ENCODE measurements around the gene ZMYM2. TPM values are rescaled to one million over a fixed set of nuclear protein-coding genes. Genes with fewer than 3 reads are reported as not detected.
"Not testable (repeated sequence)": the region's sequence is repeated elsewhere in the genome, so short reads cannot be mapped to it uniquely, and the experiment has no call there.

The ZMYM2 gene
- total RNA-seq, 4 donors from 2014 or later, result 44.5 to 217 (median 57.0) TPM

- Histone ChIP-seq H3K27me3 (no peaks in the 10 kb centered on the region), H3K9me3 (no peaks in the 10 kb centered on the region), H3K4me3 (no peak overlapping the region), H3K4me1 (no peaks in the 10 kb centered on the region), H3K27ac (no peak overlapping the region), H3K36me3 (peaks cover 64% of the 10 kb centered on the region)
- DNase-seq (ENCODE audit: low spot score in 2 of 2), result no peak
- 91% methylated on average over 1 of the region's 1 CpG for WGBS
- TF ChIP-seq POLR2AphosphoS5 (IDR thresholded peaks at IDR 0.05) (no peak), POLR2A (IDR thresholded peaks at IDR 0.05) (no peak), CTCF (IDR thresholded peaks at IDR 0.05) (no peak), EP300 (IDR thresholded peaks at IDR 0.05) (no peak)
Observed at GRCh38 chr13:20033486-20033885, 75.0 kb downstream of the ZMYM2 start.

GRCh38 chr13:20035130-20035529 lies 76.6 kb downstream of the ZMYM2 start:
- H3K9me3 ChIP-seq, result no peaks in the 10 kb centered on the region
- peaks cover 61% of the 10 kb centered on the region for H3K36me3 ChIP-seq
- no peak overlapping the region for H3K4me3 ChIP-seq
- H3K4me1 ChIP-seq, result no peaks in the 10 kb centered on the region
- DNase-seq (ENCODE audit: low spot score in 2 of 2), result no peak
- no peak overlapping the region for H3K27ac ChIP-seq
- TF ChIP-seq EP300 (IDR thresholded peaks at IDR 0.05) (no peak), CTCF (IDR thresholded peaks at IDR 0.05) (no peak), POLR2A (IDR thresholded peaks at IDR 0.05) (no peak), POLR2AphosphoS5 (IDR thresholded peaks at IDR 0.05) (no peak)
- no peaks in the 10 kb centered on the region for H3K27me3 ChIP-seq
- 86% methylated on average over 4 of the region's 4 CpGs for WGBS

GRCh38 chr13:20037908-20038307 lies 79.4 kb downstream of the ZMYM2 start:
- no peaks in the 10 kb centered on the region for H3K9me3 ChIP-seq
- H3K27ac ChIP-seq, result no peak overlapping the region
- no peaks in the 10 kb centered on the region for H3K4me1 ChIP-seq
- H3K4me3 ChIP-seq, result no peak overlapping the region
- TF ChIP-seq POLR2A (IDR thresholded peaks at IDR 0.05) (no peak), EP300 (IDR thresholded peaks at IDR 0.05) (no peak), CTCF (IDR thresholded peaks at IDR 0.05) (no peak), POLR2AphosphoS5 (IDR thresholded peaks at IDR 0.05) (no peak)
- DNase-seq (ENCODE audit: low spot score in 2 of 2), result no peak
- H3K36me3 ChIP-seq, result peaks cover 55% of the 10 kb centered on the region
- no peaks in the 10 kb centered on the region for H3K27me3 ChIP-seq

- H3K9me3 ChIP-seq; H3K27ac ChIP-seq; H3K4me3 ChIP-seq; H3K27me3 ChIP-seq; DNase-seq (ENCODE audit: low spot score in 2 of 2); H3K4me1 ChIP-seq: not testable (repeated sequence)
- 99% methylated on average over 4 of the region's 4 CpGs for WGBS
- H3K36me3 ChIP-seq, result peaks cover 45% of the 10 kb centered on the region
Observed at GRCh38 chr13:20042603-20043002, 84.1 kb downstream of the ZMYM2 start.

- 80% methylated on average over 8 of the region's 11 CpGs for WGBS
- no peak for DNase-seq (ENCODE audit: low spot score in 2 of 2)
- no peak overlapping the region for H3K4me3 ChIP-seq
- H3K36me3 ChIP-seq, result peaks cover 38% of the 10 kb centered on the region
- no peaks in the 10 kb centered on the region for H3K9me3 ChIP-seq
- H3K4me1 ChIP-seq, result no peaks in the 10 kb centered on the region
- TF ChIP-seq EP300 (IDR thresholded peaks at IDR 0.05) (no peak), POLR2A (IDR thresholded peaks at IDR 0.05) (no peak), CTCF (IDR thresholded peaks at IDR 0.05) (no peak), POLR2AphosphoS5 (IDR thresholded peaks at IDR 0.05) (no peak)
- H3K27me3 ChIP-seq, result no peaks in the 10 kb centered on the region
- H3K27ac ChIP-seq, result no peak overlapping the region
Observed at GRCh38 chr13:20043207-20043925, 84.8 kb downstream of the ZMYM2 start.

- TF ChIP-seq POLR2A (IDR thresholded peaks at IDR 0.05) (no peak), EP300 (IDR thresholded peaks at IDR 0.05) (no peak), POLR2AphosphoS5 (IDR thresholded peaks at IDR 0.05) (no peak), CTCF (IDR thresholded peaks at IDR 0.05) (no peak)
- 100% methylated on average over 1 of the region's 1 CpG for WGBS
- H3K27me3 ChIP-seq, result no peaks in the 10 kb centered on the region
- no peak overlapping the region for H3K4me3 ChIP-seq
- H3K4me1 ChIP-seq, result no peaks in the 10 kb centered on the region
- no peak for DNase-seq (ENCODE audit: low spot score in 2 of 2)
- no peak overlapping the region for H3K27ac ChIP-seq
- H3K9me3 ChIP-seq, result no peaks in the 10 kb centered on the region
- peaks cover 38% of the 10 kb centered on the region for H3K36me3 ChIP-seq
Observed at GRCh38 chr13:20044086-20044485, 85.6 kb downstream of the ZMYM2 start.

All from suprapubic skin (tissue), 4 donors.